ENCODE results near the gene MOSPD2.

DNA sequence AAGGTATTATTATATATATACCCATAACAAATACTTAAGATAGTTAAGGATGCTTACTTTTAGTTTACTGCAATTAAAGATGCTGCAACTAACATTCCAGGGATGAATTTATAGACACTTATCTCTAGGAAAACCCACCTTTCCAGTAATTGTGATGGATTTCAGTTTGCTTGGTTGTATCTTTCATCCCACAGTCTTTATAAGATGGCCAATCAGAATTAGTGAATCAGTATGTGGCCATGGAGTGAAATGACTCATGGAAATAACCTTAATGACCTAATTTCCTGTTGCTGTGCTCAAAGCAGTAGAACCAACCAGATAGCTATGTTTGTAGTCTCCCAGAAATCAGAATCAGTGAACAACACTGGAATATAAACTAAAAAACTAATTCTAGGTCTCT lies 26.4 kb downstream of the MOSPD2 start:
- TF ChIP-seq, protein P1, sequence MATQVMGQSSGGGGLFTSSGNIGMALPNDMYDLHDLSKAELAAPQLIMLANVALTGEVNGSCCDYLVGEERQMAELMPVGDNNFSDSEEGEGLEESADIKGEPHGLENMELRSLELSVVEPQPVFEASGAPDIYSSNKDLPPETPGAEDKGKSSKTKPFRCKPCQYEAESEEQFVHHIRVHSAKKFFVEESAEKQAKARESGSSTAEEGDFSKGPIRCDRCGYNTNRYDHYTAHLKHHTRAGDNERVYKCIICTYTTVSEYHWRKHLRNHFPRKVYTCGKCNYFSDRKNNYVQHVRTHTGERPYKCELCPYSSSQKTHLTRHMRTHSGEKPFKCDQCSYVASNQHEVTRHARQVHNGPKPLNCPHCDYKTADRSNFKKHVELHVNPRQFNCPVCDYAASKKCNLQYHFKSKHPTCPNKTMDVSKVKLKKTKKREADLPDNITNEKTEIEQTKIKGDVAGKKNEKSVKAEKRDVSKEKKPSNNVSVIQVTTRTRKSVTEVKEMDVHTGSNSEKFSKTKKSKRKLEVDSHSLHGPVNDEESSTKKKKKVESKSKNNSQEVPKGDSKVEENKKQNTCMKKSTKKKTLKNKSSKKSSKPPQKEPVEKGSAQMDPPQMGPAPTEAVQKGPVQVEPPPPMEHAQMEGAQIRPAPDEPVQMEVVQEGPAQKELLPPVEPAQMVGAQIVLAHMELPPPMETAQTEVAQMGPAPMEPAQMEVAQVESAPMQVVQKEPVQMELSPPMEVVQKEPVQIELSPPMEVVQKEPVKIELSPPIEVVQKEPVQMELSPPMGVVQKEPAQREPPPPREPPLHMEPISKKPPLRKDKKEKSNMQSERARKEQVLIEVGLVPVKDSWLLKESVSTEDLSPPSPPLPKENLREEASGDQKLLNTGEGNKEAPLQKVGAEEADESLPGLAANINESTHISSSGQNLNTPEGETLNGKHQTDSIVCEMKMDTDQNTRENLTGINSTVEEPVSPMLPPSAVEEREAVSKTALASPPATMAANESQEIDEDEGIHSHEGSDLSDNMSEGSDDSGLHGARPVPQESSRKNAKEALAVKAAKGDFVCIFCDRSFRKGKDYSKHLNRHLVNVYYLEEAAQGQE (IDR thresholded peaks at IDR 0.05; ENCODE audit: low read depth): no peak
- TF ChIP-seq TCF12 (IDR thresholded peaks at IDR 0.05; ENCODE audit: low read depth) (no peak), FOXM1 (IDR thresholded peaks at IDR 0.05; ENCODE audit: borderline replicate concordance, low read depth) (no peak), CREB1 (IDR thresholded peaks at IDR 0.05; ENCODE audit: low read depth) (no peak), EP300 (IDR thresholded peaks at IDR 0.05; ENCODE audit: borderline replicate concordance) (no peak), NFIC (IDR thresholded peaks at IDR 0.05) (no peak), TAF1 (IDR thresholded peaks at IDR 0.05; ENCODE audit: low read depth) (no peak), CEBPB (IDR thresholded peaks at IDR 0.05) (no peak), YY1 (IDR thresholded peaks at IDR 0.05; ENCODE audit: low read depth) (no peak), RAD21 (IDR thresholded peaks at IDR 0.05; ENCODE audit: low read depth) (no peak), ZBTB7A (IDR thresholded peaks at IDR 0.05; ENCODE audit: low read depth) (no peak), EGR1 (IDR thresholded peaks at IDR 0.05) (no peak)
- TF ChIP-seq, protein P2, sequence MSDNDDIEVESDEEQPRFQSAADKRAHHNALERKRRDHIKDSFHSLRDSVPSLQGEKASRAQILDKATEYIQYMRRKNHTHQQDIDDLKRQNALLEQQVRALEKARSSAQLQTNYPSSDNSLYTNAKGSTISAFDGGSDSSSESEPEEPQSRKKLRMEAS (IDR thresholded peaks at IDR 0.05): no peak
- TF ChIP-seq, protein P3, sequence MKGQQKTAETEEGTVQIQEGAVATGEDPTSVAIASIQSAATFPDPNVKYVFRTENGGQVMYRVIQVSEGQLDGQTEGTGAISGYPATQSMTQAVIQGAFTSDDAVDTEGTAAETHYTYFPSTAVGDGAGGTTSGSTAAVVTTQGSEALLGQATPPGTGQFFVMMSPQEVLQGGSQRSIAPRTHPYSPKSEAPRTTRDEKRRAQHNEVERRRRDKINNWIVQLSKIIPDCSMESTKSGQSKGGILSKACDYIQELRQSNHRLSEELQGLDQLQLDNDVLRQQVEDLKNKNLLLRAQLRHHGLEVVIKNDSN (IDR thresholded peaks at IDR 0.05): no peak

Measured in Ishikawa (cell line).